ENCODE results near the gene KDM5A.
"Not testable (repeated sequence)": the region's sequence is repeated elsewhere in the genome, so short reads cannot be mapped to it uniquely, and the experiment has no call there.

DNA sequence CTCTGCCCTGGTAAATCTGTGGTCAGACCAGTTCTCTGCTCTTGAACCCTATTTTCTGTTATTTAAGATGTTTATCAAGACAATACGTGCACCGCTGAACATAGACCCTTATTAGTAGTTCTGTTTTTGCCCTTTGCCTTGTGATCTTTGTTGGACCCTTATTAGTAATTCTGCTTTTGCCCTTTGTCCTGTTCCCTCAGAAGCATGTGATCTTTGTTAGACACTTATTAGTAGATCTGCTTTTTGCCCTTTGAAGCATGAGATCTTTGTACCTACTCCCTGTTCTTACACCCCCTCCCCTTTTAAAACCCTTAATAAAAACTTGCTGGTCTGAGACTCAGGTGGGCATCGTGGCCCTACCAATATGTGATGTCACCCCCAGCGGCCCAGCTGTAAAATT, 153.2 kb downstream of the KDM5A start:
- TF ChIP-seq, protein P1, sequence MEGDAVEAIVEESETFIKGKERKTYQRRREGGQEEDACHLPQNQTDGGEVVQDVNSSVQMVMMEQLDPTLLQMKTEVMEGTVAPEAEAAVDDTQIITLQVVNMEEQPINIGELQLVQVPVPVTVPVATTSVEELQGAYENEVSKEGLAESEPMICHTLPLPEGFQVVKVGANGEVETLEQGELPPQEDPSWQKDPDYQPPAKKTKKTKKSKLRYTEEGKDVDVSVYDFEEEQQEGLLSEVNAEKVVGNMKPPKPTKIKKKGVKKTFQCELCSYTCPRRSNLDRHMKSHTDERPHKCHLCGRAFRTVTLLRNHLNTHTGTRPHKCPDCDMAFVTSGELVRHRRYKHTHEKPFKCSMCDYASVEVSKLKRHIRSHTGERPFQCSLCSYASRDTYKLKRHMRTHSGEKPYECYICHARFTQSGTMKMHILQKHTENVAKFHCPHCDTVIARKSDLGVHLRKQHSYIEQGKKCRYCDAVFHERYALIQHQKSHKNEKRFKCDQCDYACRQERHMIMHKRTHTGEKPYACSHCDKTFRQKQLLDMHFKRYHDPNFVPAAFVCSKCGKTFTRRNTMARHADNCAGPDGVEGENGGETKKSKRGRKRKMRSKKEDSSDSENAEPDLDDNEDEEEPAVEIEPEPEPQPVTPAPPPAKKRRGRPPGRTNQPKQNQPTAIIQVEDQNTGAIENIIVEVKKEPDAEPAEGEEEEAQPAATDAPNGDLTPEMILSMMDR (IDR thresholded peaks at IDR 0.05) = not testable (repeated sequence)
- TF ChIP-seq POLR2A (IDR thresholded peaks at IDR 0.05) = not testable (repeated sequence)
